WERI-Rb-1 (cell line): Measurements from ENCODE around the gene MYOM1.

Experiments used
- DNase-seq: peaks from one replicate; pipeline ENCODE4 v3.0.0-alpha.2; 2020
- H3K27ac ChIP-seq: fragments of 250-450 bp; sonication (Bioruptor Pico); 2 replicates; pipeline ENCODE4 v1.5.1; 2020; ENCODE audit warnings: mild to moderate bottlenecking, moderate library complexity
- H3K27me3 ChIP-seq: fragments of 250-450 bp; sonication (Bioruptor Pico); 2 replicates; pipeline ENCODE4 v1.5.1; 2021; ENCODE audit warnings: mild to moderate bottlenecking, low read depth, moderate library complexity; ENCODE audit not compliant: insufficient read depth, severe bottlenecking
- H3K36me3 ChIP-seq: fragments of 250-450 bp; sonication (Bioruptor Pico); 2 replicates; pipeline ENCODE4 v1.5.1; 2020; ENCODE audit warnings: mild to moderate bottlenecking, moderate library complexity
- H3K4me3 ChIP-seq: 2 replicates; pipeline ENCODE4 v1.5.1; 2011; ENCODE audit warnings: low read depth, mild to moderate bottlenecking, control low read depth, low read length
- H3K9me3 ChIP-seq: fragments of 250-450 bp; sonication (Bioruptor Pico); 2 replicates; pipeline ENCODE4 v1.5.1; 2021; ENCODE audit warnings: mild to moderate bottlenecking, moderate library complexity; ENCODE audit not compliant: severe bottlenecking
- CTCF ChIP-seq: IDR thresholded peaks from 2 replicates; pipeline ENCODE4 v1.5.1; 2011; ENCODE audit warnings: low read depth, mild to moderate bottlenecking, control low read depth, inconsistent platforms, low read length

The MYOM1 gene

DNA sequence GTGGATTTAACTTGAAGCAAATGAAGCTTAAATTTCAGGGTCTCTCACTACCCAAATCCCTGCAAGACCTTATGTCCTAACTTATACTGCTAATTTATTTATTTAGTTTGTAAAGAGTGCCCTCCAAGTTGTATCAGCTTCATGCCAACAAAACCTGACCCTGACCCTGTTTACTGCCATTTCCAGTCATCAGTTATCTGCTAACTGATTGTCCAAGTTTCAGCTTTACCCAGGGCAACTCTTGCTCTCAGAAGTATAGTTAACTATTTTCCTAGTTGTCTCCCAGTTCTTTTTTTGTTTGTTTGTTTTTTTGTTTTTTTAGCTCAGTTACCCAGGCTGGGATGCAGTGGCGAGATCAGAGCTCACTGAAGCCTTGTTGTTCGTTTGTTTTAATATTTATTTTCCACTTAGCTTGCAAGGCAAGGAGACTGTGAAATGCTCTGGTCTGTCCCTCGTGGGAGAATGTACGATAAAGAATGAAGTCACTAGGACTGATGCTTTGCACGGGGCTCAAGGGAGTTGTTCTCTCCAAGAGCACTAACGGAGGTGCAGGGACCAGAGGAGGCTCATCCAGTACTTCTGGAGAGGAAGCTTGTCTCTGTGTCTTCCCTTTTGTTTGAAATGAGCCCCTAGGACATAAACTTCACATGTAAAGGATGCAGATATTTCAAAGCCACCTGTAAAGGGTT is 35.3 kb downstream of the MYOM1 start:
- TF ChIP-seq CTCF, result no peak
- no peak overlapping the region for H3K27ac ChIP-seq

DNA sequence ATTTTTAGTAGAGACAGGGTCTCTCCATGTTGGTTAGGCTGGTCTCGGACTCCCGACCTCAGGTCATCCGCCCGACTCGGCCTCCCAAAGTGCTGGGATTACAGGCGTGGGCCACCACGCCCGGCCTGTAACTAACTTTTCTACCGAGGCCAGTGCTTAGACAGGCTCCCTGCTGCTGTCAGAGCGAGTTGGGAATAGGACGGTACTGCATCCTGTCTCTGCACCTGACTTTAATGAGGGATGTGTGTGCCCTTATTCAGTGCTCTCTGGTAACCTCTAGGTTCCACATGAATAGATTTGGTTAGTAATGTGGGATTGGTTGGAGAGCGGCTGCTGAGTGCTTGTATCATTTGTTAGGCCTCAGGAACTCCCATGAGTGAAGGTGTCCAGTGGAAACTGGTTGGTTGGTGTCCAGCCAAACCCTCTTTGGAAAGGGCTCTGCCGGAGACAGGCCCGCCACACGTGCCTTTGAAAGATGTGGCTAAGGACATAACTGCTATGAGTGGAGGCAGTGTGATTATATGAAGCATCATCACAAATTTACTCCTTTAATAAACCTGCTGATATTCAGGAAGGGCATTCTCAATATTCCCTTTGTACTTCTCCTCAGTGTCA is 36.6 kb downstream of the MYOM1 start:
- no peaks in the 10 kb centered on the region for H3K36me3 ChIP-seq
- no peak for DNase-seq
- H3K9me3 ChIP-seq, result no peaks in the 10 kb centered on the region
- H3K4me3 ChIP-seq, result no peak overlapping the region
- TF ChIP-seq CTCF, result no peak
- no peaks in the 10 kb centered on the region for H3K27me3 ChIP-seq
- H3K27ac ChIP-seq, result no peak overlapping the region

More for the DNA sequence above, 35.3 kb downstream of the MYOM1 start:
- Histone ChIP-seq H3K9me3 (no peaks in the 10 kb centered on the region), H3K4me3 (no peak overlapping the region), H3K27me3 (no peaks in the 10 kb centered on the region), H3K36me3 (no peaks in the 10 kb centered on the region)
- DNase-seq, result no peak

DNA sequence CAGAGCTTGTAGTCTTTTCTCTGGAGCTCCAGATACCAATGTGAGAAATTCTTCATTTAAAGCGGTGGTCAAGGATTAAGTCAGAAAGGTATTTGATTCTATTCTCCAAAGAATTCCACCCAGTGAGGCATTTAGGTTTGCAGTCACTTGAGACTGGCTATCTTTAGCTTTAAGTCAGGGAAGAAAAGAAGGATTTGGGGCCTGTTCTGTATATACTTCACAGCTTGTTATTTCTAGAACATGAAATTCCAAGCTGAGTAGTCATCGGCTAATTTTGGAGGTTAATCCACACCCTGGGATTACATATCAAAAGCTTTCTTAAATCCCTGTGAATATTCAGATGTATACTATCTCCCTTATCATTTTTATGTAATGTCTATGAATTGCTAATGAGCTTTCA is 39.4 kb downstream of the MYOM1 start:
- Histone ChIP-seq H3K27ac (no peak overlapping the region), H3K36me3 (no peaks in the 10 kb centered on the region), H3K4me3 (no peak overlapping the region), H3K9me3 (no peaks in the 10 kb centered on the region), H3K27me3 (no peaks in the 10 kb centered on the region)
- DNase-seq, result no peak
- no peak for TF ChIP-seq CTCF

DNA sequence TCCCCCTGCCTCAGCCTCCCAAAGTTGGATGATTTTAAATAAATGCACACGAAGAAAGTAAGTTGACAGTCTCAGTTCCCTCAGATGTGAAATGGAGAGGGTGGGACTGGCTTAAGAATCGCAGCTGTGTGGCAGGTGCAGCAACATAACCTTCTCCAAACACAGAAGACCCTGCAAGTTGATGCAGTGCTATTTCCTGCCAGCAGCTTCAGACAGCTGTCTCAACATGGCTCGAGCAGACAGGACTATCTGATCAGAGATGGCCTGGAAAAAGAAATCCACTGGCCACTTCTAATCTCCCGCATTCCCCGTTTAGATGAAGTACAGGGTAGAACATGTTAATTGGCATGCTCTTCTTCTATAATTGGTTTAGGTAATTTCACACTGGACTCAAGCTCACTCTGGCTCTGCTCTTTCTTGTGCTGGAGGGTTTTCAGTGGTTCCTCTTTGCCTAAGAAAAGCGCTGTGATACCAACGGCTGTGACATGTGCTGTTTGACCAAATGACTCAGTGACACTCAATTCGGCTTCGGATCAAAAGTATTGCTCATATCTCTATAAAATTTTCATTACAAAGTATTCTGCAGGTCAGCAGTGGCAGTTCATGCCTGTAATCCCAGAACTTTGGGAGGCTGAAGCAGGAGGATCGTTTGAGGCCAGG is 40.2 kb downstream of the MYOM1 start:
- Histone ChIP-seq H3K36me3 (no peaks in the 10 kb centered on the region), H3K27ac (no peak overlapping the region), H3K27me3 (no peaks in the 10 kb centered on the region), H3K9me3 (no peaks in the 10 kb centered on the region), H3K4me3 (no peak overlapping the region)
- no peak for DNase-seq
- TF ChIP-seq CTCF, result no peak

GRCh38 chr18:3177902-3178687 is 41.7 kb downstream of the MYOM1 start:
- DNase-seq, result no peak
- no peak for TF ChIP-seq CTCF

More at GRCh38 chr18:3177902-3178687, 41.7 kb downstream of the MYOM1 start:
- Histone ChIP-seq H3K9me3 (no peaks in the 10 kb centered on the region), H3K27me3 (no peaks in the 10 kb centered on the region), H3K36me3 (no peaks in the 10 kb centered on the region), H3K4me3 (no peak overlapping the region), H3K27ac (no peak overlapping the region)
